ENCODE results near the gene CHMP1A.

DNA sequence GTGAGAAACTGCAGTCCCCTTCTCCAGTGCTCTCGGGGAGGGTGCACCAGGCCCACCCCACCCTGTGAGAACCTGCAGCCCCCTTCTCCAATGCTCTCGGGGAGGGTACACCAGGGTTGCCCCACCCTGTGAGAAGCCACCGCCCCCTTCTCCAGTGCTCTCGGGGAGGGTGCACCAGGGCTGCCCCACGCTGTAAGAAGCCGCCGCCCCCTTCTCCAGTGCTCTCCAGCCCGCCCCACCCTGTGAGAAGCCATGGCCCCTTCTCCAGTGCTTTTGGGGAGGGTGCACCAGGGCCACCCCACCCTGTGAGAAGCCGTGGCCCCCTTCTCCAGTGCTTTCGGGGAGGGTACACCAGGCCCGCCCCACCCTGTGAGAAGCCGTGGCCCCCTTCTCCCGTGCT is 12.2 kb upstream of the CHMP1A start:
- TF ChIP-seq GATA2 (IDR thresholded peaks at IDR 0.05; ENCODE audit: low read depth, low read length) (no peak), GATA3 (IDR thresholded peaks at IDR 0.05; ENCODE audit: low read depth, low read length) (no peak)
